Measurements from ENCODE around the gene PTGIS.
"Not testable (repeated sequence)": the region's sequence is repeated elsewhere in the genome, so short reads cannot be mapped to it uniquely, and the experiment has no call there.

Gene PTGIS

DNA sequence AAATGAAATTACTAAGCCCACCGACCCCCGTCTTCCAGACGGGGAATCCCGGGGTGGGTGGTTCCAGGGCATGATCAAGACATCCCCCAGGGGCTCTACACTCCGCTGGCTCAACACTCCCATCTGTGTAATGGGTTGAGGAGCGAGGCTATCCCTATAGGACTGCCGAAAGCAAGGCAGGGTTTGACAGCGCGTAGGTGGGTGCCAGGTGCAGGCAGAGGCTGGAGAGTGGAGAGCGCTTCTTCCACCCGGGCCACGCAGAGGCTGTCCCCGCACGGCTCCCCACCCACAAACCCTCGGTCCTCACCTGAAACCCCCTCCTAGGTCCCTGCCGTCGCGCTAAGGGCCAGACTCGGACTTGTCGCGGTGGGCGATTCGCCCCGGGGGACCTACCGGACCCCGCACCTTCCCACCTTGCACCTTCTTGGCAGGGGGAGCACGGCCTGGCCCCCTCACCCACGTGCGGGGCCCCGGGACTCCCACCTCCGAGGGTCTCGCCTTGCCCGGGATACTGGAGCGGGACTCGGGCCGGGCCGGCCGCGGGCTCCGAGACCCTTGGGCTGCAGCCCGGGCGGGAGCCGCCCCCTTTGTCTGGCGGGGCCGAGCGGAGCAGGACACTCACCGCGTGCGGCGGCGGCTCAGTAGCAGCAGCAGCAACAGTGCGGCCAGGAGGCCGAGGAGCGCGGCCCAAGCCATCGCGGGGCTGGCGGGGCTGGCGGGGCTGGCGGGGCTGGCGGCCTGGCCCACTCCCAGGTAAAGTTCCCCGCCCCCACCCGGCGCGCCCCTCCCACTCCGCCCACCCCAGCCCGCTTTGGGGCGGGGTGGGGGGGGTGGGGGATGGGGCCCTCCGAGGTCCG lies at the start of gene PTGIS:
PTGIS (minus strand) TSS at position 717 of the 857 bp plus-strand sequence; CDS start at position 696, 21 bp downstream.
- DNase-seq, result no peak

DNA sequence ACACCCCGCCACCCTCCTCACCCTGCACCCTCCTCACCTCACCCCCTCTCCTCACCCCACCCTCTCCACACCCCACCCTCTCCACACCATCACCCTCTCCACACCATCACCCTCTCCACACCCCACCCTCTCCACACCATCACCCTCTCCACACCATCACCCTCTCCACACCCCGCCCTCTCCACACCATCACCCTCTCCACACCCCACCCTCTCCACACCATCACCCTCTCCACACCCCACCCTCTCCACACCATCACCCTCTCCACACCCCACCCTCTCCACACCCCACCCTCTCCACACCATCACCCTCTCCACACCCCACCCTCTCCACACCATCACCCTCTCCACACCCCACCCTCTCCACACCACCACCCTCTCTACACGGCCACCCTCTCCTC lies 49.5 kb upstream of the PTGIS start:
- DNase-seq, result not testable (repeated sequence)

DNA sequence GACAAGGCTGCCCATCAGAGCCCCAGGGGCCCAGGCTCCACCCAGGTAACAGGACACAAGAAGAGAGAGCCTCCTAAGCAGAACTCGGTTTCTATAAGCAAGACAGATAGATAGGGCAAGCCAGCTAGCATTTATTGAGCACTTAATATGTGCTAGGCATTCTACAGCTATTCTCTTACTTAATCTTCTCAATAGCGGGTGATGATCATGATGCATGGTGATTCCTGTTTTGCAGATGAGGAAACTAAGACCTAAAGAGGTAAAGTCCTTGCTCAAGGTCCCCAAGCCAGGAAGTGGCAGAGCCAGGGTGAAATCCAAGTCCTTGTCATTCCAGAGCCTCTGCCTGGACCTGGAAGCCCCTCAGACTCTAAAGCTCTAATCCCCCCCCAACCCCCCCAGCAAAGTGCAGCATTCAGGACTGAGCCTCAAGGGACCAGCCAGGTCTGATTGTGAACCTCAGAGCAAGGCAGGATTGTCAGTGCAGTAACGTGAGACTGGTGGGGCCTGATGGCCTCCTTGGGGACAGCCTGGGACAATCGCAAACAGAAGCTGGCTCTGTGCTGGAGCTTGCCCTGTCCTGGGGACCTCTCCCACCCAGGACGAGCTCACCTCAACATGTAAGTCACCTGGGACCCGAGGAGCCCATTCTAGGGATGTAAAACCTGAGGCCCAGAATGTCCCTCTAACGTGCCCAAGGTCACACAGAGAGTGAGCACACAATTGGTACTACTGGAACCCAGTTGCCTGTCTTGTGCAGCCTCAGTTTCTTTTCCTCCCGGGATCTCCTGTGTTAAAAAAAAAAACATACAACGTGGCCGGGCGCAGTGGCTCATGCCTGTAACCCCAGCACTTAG lies 48.4 kb upstream of the PTGIS start:
- DNase-seq, result no peak

DNA sequence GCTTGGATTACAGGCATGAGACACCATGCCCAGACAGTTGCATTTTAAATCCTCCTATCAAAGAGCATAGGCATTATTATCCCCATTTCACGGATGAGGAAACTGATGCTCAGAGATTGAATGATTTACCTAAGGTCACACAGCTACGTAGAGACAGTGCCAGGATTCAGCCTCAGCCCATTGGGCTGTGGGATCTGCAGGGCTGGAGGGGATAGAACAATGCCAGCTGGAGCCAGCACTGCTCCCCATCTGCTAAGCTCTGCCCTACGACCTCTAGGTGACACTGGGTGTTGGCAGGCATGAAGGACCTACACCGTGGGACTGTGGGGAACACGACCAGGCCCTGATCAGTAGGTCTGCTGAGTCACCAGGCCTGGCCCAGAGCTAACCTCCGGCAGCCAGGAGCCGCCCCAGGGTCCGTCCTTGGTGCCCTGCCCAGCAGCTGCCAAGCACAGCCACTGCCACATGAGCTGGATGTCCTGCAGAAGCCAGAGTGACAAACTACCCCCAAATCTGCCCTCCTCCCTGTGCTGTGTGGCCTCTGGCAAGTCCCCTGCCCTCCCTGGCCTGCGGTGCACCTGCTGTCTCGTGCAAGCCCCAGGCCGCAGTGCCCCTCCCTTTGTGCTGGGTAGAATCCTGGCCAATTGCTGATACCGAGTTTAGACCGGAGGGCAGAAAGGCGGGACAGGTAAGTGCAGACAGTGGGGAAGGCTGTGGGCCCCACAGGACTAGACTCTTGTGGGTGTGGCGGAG lies 47.6 kb upstream of the PTGIS start:
- DNase-seq, result no peak

DNA sequence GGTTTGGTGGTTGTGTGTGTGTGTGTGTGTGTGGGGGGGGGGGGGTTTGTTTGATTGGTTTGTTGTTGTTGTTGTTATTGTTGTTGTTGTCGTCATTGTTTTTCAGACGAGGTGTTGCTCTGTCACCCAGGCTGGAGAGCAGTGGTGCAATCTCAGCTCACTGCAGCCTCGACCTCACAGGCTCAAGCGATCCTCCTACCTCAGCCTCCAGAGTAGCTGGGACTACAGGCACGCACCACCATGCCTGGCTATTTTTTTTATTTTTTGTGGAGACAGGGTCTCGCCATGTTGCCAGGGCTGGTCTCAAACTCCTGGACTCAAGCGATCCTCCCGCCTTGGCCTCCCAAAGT lies 47.1 kb upstream of the PTGIS start:
- not testable (repeated sequence) for DNase-seq

DNA sequence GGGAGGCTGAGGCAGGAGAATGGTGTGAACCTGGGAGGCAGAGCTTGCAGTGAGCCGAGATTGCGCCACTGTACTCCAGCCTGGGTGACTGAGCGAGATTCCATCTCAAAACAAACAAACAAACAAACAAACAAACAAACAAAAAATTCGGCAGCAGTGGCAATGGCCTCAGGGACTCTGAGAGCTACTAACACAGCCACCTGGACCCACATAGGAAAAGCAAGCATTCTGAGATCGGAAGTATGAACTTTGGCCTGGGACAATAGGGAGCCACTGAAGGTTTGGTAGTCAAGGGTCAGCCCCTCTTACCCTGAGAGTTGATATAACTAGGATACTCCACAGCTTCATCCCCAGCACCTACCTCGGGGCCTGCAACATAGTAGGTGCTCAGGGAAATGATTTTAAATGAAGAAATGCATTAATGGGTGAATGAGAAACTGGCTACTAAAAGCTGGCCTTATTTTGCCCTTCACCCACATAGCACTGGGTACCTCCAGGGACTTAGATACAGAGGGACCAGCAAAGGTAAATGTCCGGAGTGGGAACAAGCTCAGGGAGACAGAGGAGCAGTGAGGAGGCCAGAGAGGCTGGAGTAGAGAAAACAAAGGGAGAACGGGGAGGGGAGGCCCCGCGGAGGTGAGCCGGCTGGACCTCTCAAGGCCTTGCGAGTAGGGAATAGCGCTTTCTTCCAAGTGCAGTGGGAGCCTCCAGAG lies 46.6 kb upstream of the PTGIS start:
- DNase-seq, result no peak

DNA sequence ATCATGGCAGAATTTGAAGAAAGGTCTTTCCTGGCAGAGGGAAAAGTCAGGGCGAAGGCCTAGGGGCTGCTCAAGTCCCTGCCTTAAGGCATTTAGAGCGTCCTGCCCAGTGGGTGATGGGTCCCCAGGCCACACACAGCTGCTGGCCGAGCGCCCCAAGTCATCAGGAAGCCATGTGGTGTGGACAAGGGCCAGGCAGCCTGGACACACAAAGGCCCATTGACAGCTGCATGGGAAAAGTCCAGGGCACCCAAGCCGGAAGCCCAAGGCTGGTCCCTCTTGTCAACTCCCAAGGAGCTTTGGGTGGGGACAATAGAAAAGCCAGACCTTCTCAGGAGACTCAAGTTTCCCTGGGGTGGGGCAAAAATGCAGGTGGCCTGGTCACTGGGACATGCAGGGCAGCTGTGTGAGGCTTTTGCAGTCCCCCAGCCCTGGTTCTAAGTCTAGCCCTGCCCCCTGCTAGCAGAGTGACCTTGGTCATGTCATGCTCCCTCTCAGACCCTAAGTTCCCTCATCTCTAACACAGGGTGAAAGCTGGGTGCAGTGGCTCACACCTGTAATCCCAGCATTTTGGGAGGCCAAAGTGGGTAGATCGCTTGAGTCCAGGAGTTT lies 44.3 kb upstream of the PTGIS start:
- no peak for DNase-seq

DNA sequence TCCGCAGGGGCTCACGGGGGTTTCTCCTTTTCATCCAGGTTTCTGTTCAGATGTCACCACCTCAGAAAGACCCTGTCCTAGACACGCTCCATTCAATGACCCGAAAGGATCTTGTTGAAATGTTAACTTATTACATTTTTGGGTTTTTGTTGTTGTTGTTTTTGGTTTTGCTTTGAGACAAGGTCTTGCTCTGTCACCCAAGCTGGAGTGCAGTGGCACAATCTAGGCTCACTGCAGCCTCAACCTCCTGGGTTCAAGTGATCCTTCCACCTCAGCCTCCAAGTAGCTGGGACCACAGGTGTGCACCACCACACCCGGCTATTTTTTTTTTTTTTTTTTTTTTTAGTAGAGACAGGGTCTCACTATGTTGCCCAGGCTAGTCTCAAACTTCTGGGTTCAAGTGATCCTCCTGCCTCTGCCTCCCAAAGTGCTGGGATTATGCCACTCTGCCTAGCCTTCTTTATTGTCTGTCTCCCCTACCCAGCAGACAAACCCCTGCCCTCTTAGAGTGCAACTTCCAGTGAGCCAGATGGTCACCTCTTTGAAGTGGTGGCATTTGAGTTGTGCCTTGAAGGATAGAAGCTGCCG lies 43.7 kb upstream of the PTGIS start:
- DNase-seq, result not testable (repeated sequence)

DNA sequence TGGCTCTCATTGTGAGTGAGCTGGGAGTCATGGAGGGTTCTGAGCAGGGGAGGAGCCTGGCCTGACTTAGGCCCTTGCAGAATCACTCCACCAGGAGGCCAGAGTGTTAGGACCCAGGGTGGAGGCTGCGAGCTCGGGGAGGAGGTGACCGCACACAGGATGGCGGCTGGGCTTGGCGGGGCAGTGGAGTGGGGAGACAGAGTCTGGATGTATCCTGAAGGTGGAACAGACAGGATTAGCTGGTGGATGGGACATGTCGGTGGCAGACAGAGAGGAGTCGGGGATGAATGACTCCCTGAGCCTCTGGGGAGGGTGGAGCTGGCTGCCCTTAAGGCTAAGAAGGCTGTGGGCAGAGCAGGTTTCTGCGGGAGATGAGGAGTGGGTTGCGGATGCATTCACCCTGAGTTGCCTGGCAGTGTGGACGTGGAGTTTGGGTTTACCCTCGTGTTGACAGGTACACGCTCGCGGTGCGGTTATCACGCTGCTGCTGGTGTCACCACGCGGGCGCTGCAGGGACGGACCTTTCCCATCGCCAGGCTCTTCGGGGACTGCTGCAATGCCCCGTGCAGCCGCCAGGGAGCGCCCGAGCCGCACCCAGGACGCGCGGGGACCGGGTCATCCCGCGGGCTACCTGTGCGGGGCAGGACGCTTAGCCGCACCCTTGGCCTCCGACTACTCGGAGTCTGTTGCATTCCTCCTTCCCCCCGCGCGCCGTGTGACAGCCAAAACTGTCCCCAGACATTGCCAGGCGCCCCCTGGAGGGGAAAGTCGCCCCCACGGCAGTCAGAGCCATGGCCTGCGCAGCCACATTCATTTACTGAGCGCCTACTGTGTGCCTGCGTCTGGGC lies 43.0 kb upstream of the PTGIS start:
- DNase-seq, result peak; percentile 68

DNA sequence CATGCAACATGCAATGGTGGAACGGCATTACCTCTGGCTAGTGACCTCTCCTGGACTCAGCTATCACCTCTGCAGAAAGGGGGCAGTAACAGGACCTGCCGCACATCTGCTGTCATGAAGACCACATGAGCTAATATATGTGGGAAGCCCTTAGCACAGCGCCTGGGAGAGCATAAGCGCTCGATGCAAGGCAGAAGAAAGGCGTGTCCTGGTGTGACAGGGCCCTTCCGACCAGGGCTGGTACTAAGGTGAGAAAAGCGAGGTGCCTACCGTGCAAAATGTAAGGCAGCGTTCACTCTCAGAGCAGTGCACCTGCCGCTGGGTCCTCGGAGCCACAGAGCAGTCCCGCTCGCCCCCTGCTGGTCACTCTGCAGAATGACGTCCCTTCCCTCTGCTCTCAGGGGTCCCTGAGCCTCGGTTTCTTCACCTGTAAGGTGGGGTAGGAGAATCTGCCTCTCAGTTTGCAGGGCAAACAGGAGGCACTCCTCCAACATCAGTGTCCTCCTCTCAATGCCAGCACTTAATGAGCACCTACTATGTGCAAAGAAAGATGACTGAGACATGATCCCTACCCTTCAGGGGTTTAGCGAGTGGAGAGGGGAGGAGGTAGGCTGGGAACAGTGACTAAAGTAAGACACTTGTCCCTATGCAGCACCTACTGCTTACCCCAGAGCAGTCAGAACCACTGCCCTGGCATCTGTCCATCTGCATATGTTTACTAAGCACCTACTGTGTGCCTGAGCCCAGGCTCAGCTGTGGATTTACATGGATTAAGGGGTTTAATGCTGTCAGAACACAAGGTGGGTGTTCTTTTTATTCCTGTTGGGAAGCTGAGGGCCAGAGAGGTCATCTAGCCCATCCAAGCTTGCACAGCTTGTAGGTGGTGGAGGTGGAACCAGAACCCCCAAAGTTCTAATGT lies 41.1 kb upstream of the PTGIS start:
- DNase-seq, result peak; percentile 71

DNA sequence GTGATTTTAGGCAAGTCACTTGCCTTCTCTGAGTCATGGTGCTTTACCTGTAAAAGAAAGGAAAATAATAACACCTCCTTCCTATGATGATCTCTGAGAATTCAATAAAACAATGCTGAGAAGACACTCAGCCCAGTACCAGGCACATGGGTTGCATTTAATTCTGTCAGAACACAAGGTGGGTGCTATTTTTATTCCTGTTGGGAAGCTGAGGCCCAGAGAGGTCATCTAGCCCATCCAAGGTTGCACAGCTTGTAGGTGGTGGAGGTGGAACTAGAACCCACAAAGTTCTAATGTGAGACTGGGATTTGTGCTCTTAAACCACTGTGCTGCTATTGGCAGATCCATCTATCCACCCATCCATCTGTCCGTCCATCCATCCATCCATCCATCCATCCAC lies 39.6 kb upstream of the PTGIS start:
- DNase-seq, result no peak

DNA sequence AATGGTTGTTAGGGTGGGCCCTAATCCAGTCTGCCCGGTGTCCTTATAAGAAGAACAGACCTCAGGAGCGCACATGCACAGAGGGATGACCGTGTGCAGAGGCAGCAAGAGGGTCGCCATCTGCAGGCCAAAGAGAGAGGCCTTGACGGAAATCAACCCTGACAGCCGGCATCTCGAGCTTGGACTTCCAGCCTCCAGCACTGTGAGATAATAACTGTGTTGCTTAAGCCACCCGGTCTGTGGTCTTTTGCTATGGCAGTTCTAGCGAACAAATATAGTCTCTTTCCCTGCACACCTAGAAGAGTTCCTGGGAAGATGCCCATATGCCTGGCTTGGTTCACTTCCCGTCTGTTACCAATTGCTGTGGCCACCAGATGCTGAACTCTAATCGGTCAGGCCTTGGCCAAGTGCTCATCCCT lies 35.3 kb upstream of the PTGIS start:
- no peak for DNase-seq

DNA sequence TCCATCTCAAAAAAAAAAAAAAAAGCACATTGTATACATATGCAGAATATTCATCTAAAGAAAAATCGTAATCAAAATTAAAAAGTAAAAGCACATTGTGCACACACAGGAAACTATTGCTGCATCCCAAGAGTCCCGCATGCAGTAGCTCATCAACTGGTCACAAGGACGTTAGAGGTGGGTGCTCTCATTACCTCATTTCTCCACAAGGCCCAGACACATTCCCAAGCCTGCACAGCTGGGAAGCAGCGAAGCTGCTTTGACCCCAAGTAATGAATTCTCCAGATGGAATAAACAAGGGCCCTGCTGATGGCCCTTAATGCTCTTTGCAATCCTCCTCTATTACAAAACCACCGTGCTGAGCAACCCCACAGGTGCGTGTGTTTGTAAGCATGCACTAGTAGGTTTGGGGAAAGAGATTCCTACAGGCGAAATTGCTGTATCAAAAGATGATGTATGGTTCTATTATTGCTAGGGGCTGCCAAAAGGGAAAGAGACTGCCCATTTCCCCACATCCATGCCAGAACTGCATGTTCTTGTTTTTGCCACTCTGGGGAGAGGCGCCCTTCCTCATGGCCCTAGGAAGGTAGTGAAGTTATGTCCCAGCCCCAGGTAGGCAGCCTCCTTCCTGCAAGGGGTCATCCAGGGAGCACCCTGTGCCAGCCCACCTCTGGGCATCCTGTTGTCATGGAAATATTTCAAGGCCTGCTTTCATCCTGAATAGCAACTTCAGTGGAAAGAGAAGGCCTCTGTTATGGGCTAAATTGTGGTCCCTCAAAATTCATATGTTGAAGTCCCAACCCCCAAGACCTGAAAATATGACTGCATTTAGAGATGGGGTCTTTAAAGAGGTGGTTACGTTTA lies 34.6 kb upstream of the PTGIS start:
- no peak for DNase-seq

DNA sequence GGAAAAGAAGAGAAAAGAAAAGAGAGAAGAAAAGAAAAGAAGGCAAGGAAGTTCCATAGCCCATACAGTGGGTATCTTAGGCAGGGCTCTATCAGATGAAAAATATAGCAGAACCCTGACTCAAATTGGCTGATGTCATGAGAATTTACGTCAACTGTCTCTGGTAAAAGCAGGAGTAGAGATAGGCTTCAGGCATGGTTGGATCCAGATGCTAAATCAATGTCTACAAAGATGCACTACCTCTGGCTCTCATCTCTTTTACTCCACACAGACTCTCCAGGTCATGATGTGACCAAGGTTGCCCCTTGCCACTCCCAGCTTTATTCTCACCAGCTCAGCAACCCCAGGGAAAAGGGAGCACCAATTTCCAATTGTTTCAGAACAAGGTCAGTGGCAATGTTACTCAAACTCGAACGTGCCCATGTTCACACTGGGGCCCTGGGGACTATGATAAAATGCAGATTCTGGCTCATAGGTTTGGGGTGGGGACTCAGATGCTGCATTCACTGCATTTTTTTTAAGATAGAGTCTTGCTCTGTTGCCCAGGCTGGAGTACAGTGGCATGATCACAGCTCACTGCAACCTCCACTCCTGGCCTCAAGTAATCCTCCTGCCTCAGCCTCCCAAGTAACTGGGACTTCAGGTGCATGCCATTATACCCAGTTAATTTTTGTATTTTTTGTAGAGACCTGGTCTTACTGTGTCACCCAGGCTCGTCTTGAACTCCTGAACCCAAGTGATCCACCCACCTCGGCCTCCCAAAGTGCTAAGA lies 33.4 kb upstream of the PTGIS start:
- DNase-seq, result no peak

DNA sequence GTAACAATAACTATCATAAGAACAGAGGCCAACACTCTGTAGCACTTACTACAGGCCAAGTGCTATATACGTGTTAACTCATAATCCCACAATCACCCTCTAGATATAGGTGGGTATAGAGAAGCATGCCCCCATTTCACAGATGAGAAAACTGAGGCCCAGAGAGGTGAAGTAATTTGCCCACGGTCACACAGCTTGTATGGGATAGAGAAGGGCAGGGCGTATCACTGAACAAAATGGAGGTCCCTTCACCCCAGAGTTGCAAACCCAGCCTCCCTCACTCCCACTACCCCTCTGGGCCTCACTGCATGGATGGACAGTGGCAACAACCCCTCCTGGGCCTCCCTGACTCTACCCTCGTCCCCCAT lies 31.8 kb upstream of the PTGIS start:
- DNase-seq, result no peak

DNA sequence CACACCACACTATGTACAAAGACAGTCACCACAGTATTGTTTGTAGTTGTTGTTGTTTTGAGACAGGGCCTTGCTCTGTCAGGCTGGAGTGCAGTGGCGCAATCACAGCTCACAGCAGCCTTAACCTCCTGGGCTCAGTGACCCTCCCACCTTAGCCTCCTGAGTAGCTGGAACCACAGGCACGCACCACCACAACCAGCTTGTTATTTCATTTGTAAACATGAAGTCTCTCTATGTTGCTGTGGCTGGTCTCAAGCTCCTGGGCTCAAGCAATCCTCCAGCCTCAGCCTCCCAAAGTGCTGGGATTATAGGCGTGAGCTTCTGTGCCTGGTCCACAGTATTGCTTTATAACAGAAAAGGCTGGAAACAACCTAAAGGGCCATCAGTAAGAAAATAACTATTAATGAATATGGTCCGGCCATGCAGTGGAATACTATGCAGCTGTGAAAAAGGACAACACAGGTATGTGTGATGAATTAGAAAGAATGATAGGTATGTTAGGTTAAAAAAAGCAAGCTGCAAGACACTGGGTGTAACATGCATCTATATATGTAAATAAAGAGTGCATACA lies 30.0 kb upstream of the PTGIS start:
- DNase-seq, result no peak

DNA sequence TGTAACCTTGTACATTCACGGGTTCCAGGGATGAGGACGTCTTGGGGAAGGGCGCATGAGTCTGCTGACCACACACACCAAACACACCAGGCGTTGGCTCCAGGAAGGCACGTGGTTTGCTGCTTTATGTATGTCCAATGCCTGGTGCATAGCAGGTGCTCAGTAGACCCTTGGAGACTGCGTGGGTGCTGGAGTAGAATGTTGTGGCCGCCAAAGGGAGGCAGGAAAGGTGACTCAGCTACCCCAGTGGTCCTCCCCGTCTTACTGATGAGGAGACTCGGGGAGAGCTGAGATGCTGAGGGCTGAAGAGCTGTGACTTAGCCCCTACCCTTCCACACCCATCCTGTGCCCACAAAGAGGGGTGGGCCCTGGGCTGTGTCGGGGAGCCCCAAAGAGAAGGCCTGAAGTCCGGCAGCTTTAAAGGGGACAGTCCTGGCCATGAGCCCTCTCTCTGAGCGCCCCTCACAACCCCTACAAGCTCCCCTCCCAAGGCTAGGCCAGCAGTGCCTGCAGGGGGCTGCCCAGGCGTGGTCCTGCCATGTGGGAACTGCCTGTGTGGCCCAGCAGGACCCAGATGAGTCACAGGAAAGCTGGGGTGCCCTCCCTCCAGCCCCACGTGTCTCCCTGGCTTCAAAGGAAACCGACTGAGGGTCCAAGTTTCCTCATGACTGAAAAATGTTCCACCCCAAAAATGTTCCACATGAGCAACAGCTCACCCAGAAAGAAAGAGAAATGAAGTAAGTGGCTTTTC lies 28.0 kb upstream of the PTGIS start:
- peak; percentile 22 for DNase-seq
